Neural cell (in vitro differentiated cells): ENCODE measurements around the gene ENTPD3. TPM values are rescaled to one million over a fixed set of nuclear protein-coding genes. Genes with fewer than 3 reads are reported as not detected.

Experiments
- H2AFZ ChIP-seq: fragments of 200-600, 300-800 bp; sonication (generic), shearing (Covaris generic); 2 replicates; pipeline ENCODE4 v1.6.0; 2014; ENCODE audit warnings: low read depth, mild to moderate bottlenecking, antibody characterized with exemption, low read length, moderate library complexity
- H3F3A ChIP-seq: fragments of 200-600 bp; shearing (Covaris generic); 2 replicates; pipeline ENCODE4 v1.6.1; 2016; ENCODE audit warnings: mild to moderate bottlenecking, moderate library complexity, mixed read lengths, antibody characterized with exemption, low read length; ENCODE audit not compliant: insufficient read depth, poor library complexity, severe bottlenecking
- H3K27ac ChIP-seq: fragments of 200-600, 300-800 bp; sonication (generic), shearing (Covaris generic); 2 replicates; pipeline ENCODE4 v1.5.1; 2014; ENCODE audit warnings: mild to moderate bottlenecking, low read length, moderate library complexity
- H3K27me3 ChIP-seq: fragments of 300-800, 200-600 bp; sonication (generic), shearing (Covaris generic); 2 replicates; pipeline ENCODE4 v1.6.0; 2014; ENCODE audit warnings: mild to moderate bottlenecking, low read depth, low read length, moderate library complexity; ENCODE audit not compliant: insufficient read depth
- H3K36me3 ChIP-seq: fragments of 300-800, 200-600 bp; sonication (generic), shearing (Covaris generic); 2 replicates; pipeline ENCODE4 v1.5.1; 2014; ENCODE audit warnings: mild to moderate bottlenecking, antibody characterized with exemption, low read length, moderate library complexity; ENCODE audit not compliant: insufficient read depth
- H3K4me2 ChIP-seq: fragments of 300-800, 200-600 bp; sonication (generic), shearing (Covaris generic); 2 replicates; pipeline ENCODE4 v1.6.0; 2014; ENCODE audit warnings: mild to moderate bottlenecking, low read length
- H3K4me3 ChIP-seq: fragments of 300-800, 200-600 bp; sonication (generic), shearing (Covaris generic); 2 replicates; pipeline ENCODE4 v1.5.1; 2014; ENCODE audit warnings: mild to moderate bottlenecking, low read length, moderate library complexity
- H3K79me2 ChIP-seq: fragments of 200-600 bp; shearing (Covaris generic); replicated peaks from 2 replicates; pipeline ENCODE4 v1.6.0; 2014; ENCODE audit warnings: mild to moderate bottlenecking, low read length, moderate library complexity; ENCODE audit not compliant: insufficient read depth
- H3K9ac ChIP-seq: fragments of 300-800, 200-600 bp; sonication (generic), shearing (Covaris generic); 2 replicates; pipeline ENCODE4 v1.6.1; 2016; ENCODE audit warnings: mild to moderate bottlenecking, low read length, mixed read lengths
- H3K9me2 ChIP-seq: fragments of 200-600 bp; shearing (Covaris generic); 2 replicates; pipeline ENCODE4 v1.6.1; 2016; ENCODE audit warnings: mild to moderate bottlenecking, low read length, mixed read lengths; ENCODE audit not compliant: insufficient read depth
- H3K9me3 ChIP-seq: fragments of 200-600, 300-800 bp; sonication (generic), shearing (Covaris generic); 2 replicates; pipeline ENCODE4 v1.6.1; 2016; ENCODE audit warnings: mild to moderate bottlenecking, mixed run types, low read length, moderate library complexity, mixed read lengths
- H4K20me1 ChIP-seq: fragments of 200-600 bp; shearing (Covaris generic); 2 replicates; pipeline ENCODE4 v1.6.1; 2016; ENCODE audit warnings: mild to moderate bottlenecking, mixed run types; ENCODE audit not compliant: insufficient read depth
- CTCF ChIP-seq: fragments of 450-650 bp; IDR thresholded peaks from 2 replicates; pipeline ENCODE4 v1.5.1; 2014; ENCODE audit warnings: antibody characterized with exemption, mild to moderate bottlenecking, moderate library complexity; ENCODE audit not compliant: poor library complexity, severe bottlenecking
- EP300 ChIP-seq: fragments of 450-650 bp; conservative IDR thresholded peaks from 2 replicates; pipeline ENCODE4 v1.6.1; 2014; ENCODE audit warnings: antibody characterized with exemption, mild to moderate bottlenecking, moderate library complexity; ENCODE audit not compliant: poor library complexity, severe bottlenecking
- EZH2 ChIP-seq: fragments of 200-600, 300-800 bp; shearing (Covaris generic), sonication (generic); IDR thresholded peaks from 2 replicates; pipeline ENCODE4 v1.6.1; 2014; ENCODE audit warnings: antibody characterized with exemption, low read length, borderline replicate concordance, mild to moderate bottlenecking; ENCODE audit not compliant: insufficient read depth, poor library complexity, severe bottlenecking
- MXI1 ChIP-seq: fragments of 450-650 bp; conservative IDR thresholded peaks from 2 replicates; pipeline ENCODE4 v1.6.1; 2014; ENCODE audit warnings: antibody characterized with exemption, mild to moderate bottlenecking; ENCODE audit not compliant: poor library complexity, severe bottlenecking
- POLR2AphosphoS5 ChIP-seq: IDR thresholded peaks from 2 replicates; pipeline ENCODE4 v1.6.1; 2012
- RAD21 ChIP-seq: fragments of 450-650 bp; conservative IDR thresholded peaks from 2 replicates; pipeline ENCODE4 v1.6.1; 2014; ENCODE audit warnings: antibody characterized with exemption, mild to moderate bottlenecking, moderate library complexity
- REST ChIP-seq: IDR thresholded peaks from 2 replicates; pipeline ENCODE4 v1.6.1; 2012; ENCODE audit warnings: borderline replicate concordance
- SMC3 ChIP-seq: fragments of 450-650 bp; conservative IDR thresholded peaks from 2 replicates; pipeline ENCODE4 v1.6.1; 2014; ENCODE audit warnings: antibody characterized with exemption, mild to moderate bottlenecking, moderate library complexity; ENCODE audit not compliant: poor library complexity
- TAF1 ChIP-seq: IDR thresholded peaks from 2 replicates; pipeline ENCODE4 v1.6.1; 2012; ENCODE audit warnings: low read depth
- polyA plus RNA-seq: library from polyadenylated mRNA; depleted of rRNA; stranded (reverse); fragments of >200 nt; gene quantifications from 2 replicates; pipeline ENCODE4 v1.2.3, GENCODE V29; 2014

Gene ENTPD3
- polyA plus RNA-seq, 1 donor from 2014 or later: 2.8 TPM

- TF ChIP-seq EZH2: no peak
- no peak for TF ChIP-seq RAD21
- no peak for TF ChIP-seq REST
- no peak for TF ChIP-seq SMC3
- no peak for TF ChIP-seq POLR2AphosphoS5
- no peak for TF ChIP-seq MXI1
- TF ChIP-seq TAF1: no peak
- no peak for TF ChIP-seq EP300
- TF ChIP-seq CTCF: no peak
- no peaks in the 10 kb centered on the region for H3K36me3 ChIP-seq
- no peaks in the 10 kb centered on the region for H3K9me3 ChIP-seq
Measured at GRCh38 chr3:40476478-40477470, 89.8 kb downstream of the ENTPD3 start, which contains the start of gene ZNF619. TSS of gene ZNF619 (plus strand) at chr3:40477122. CDS start at chr3:40477980, 858 bp downstream.

DNA sequence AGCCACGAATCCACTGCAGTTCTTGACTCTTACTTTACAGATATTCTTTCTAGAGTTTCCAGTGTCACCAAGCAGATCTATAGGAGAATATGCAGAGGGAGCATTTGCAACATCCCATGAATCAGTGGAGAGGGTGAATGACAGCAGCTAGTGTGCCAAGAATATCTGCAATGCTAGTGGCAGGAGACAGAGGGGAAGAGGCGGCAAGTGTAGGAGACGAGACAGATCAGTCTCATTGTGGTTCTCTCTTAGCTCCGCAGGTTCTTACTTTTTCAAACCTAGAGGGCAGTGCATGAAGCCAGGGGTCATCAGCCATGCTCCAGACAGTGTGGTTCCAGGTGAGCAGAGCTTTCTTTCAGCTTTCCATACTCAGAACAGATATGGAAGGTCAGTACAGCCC is 90.7 kb downstream of the ENTPD3 start:
- Histone ChIP-seq H3K36me3 (no peaks in the 10 kb centered on the region), H3K9me2 (no peaks in the 10 kb centered on the region), H3K27ac (no peak overlapping the region), H3K4me2 (no peak overlapping the region), H3K79me2 (no peaks in the 10 kb centered on the region), H3F3A (no peaks in the 10 kb centered on the region), H3K27me3 (no peaks in the 10 kb centered on the region), H4K20me1 (no peaks in the 10 kb centered on the region), H3K9ac (peak overlapping the region; percentile 21), H2AFZ (no peak overlapping the region), H3K9me3 (no peaks in the 10 kb centered on the region), H3K4me3 (peak overlapping the region; percentile 60)
- TF ChIP-seq TAF1: no peak
- no peak for TF ChIP-seq SMC3
- TF ChIP-seq RAD21: no peak
- TF ChIP-seq CTCF: no peak
- TF ChIP-seq EP300: no peak
- no peak for TF ChIP-seq POLR2AphosphoS5

More at GRCh38 chr3:40476478-40477470, 89.8 kb downstream of the ENTPD3 start, which contains the start of gene ZNF619:
- peak within 1 kb of the TSS; percentile 60 for H3K4me3 ChIP-seq
- H3K27me3 ChIP-seq: no peaks in the 10 kb centered on the region
- H3K9me2 ChIP-seq: no peaks in the 10 kb centered on the region
- H3F3A ChIP-seq: no peaks in the 10 kb centered on the region
- H3K9ac ChIP-seq: peak within 1 kb of the TSS; percentile 21
- H3K4me2 ChIP-seq: no peak within 1 kb of the TSS
- H3K79me2 ChIP-seq: no peaks in the 10 kb centered on the region
- H3K27ac ChIP-seq: no peak within 1 kb of the TSS
- H2AFZ ChIP-seq: peak within 1 kb of the TSS; percentile 19
- H4K20me1 ChIP-seq: no peaks in the 10 kb centered on the region
